Stimulated activated CD8-positive, alpha-beta memory T cell treated with anti-CD3 and anti-CD28 coated beads, Interleukin-7, amount 100 ng/mL, for 48 hours (primary cell): ENCODE measurements around the gene FZD1.

Source experiments
- DNase-seq, 2 donors: peaks; one replicate each; pipeline ENCODE4 v3.0.0-alpha.2; 2020; ENCODE audit warnings: low read depth in 1 of 2; ENCODE audit errors: extremely low read depth in 1 of 2

The FZD1 gene

GRCh38 chr7:91264924-91265681 lies 870 bp downstream of the FZD1 start:
- no peak for DNase-seq

GRCh38 chr7:91265693-91266066 lies 1.4 kb downstream of the FZD1 start:
- DNase-seq: no peak

- no peak for DNase-seq
These were observed 1.9 kb downstream of the FZD1 start for GRCh38 chr7:91266067-91266688.

- DNase-seq: no peak
These were observed 2.5 kb downstream of the FZD1 start for GRCh38 chr7:91266689-91267090.

GRCh38 chr7:91267171-91267955 lies 3.1 kb downstream of the FZD1 start:
- DNase-seq: no peak

- DNase-seq: no peak
These were observed 6.1 kb downstream of the FZD1 start for GRCh38 chr7:91270372-91270771.

- no peak for DNase-seq
These were observed 12.7 kb downstream of the FZD1 start for GRCh38 chr7:91276909-91277308.

GRCh38 chr7:91280185-91280584 lies 16.0 kb downstream of the FZD1 start:
- no peak for DNase-seq

GRCh38 chr7:91280604-91281003 lies 16.4 kb downstream of the FZD1 start:
- no peak for DNase-seq

- DNase-seq: no peak
These were observed 21.6 kb downstream of the FZD1 start for GRCh38 chr7:91285696-91286355.

GRCh38 chr7:91286432-91286831 lies 22.2 kb downstream of the FZD1 start:
- DNase-seq: no peak

- no peak for DNase-seq
These were observed 23.3 kb downstream of the FZD1 start for GRCh38 chr7:91287371-91288084.

- no peak for DNase-seq
These were observed 24.1 kb downstream of the FZD1 start for GRCh38 chr7:91288208-91288824.

GRCh38 chr7:91289633-91290254 lies 25.5 kb downstream of the FZD1 start:
- no peak for DNase-seq

GRCh38 chr7:91291302-91291701 lies 27.1 kb downstream of the FZD1 start:
- no peak for DNase-seq

- DNase-seq: no peak
These were observed 27.7 kb downstream of the FZD1 start for GRCh38 chr7:91291902-91292301.

- DNase-seq: no peak
These were observed 28.3 kb downstream of the FZD1 start for GRCh38 chr7:91292506-91292905.

GRCh38 chr7:91293136-91293535 lies 28.9 kb downstream of the FZD1 start:
- no peak for DNase-seq

GRCh38 chr7:91293840-91294239 lies 29.6 kb downstream of the FZD1 start:
- no peak for DNase-seq
